GM12878 (cell line): Measurements from ENCODE around the gene PATJ. TPM values are rescaled to one million over a fixed set of nuclear protein-coding genes. Genes with fewer than 3 reads are reported as not detected.

Experiments used
- ATAC-seq: fragments of 200-7000 bp; cut with Tn5 transposase; 3 replicates; pipeline ENCODE4 v1.9.1; 2020; ENCODE audit warnings: mild to moderate bottlenecking, moderate library complexity
- BruUV-seq: library from RNA; stranded (reverse); fragments of 400-500 nt; replicated peaks from 2 replicates; lab custom pipeline; 2021; lab: Mats Ljungman, UMichigan
- CTCF ChIA-PET: fragments of 300-600 bp; sonication (Branson Sonifier 250); formaldehyde crosslinking; extraction: SDS; loops from one replicate; lab custom pipeline; 2021; ENCODE audit warnings: inconsistent platforms; lab: Yijun Ruan, JAX
- POLR2A ChIA-PET: fragments of 350-600 bp; formaldehyde crosslinking; extraction: SDS; loops from one replicate; lab custom pipeline; 2021; ENCODE audit warnings: inconsistent platforms; lab: Charles Lee
- RAD21 ChIA-PET: fragments of 300-600 bp; sonication (Branson Sonifier 250); formaldehyde crosslinking; loops from one replicate; lab custom pipeline; 2023; ENCODE audit warnings: antibody characterized with exemption; ENCODE audit not compliant: unreplicated experiment; lab: Charles Lee
- SMC1A ChIA-PET: fragments of 300-600 bp; sonication (Branson Sonifier 250); formaldehyde crosslinking; loops from one replicate; lab custom pipeline; 2023; ENCODE audit not compliant: unreplicated experiment, uncharacterized antibody; lab: Charles Lee
- DNase-seq: peaks from one replicate; pipeline ENCODE4 v3.0.0-alpha.2; 2011; ENCODE audit warnings: low read depth, low spot score
- FAIRE-seq: peaks from 3 replicates; lab custom pipeline; 2011; peaks lifted over from hg19 to GRCh38; lab: Jason Lieb, UNC
- H2AFZ ChIP-seq: 2 replicates; pipeline ENCODE4 v1.6.0; 2011; ENCODE audit warnings: low read depth, low read length, control low read depth; ENCODE audit not compliant: control insufficient read depth
- H3K27ac ChIP-seq: 2 replicates; pipeline ENCODE4 v1.5.1; 2011; ENCODE audit warnings: control low read depth; ENCODE audit not compliant: control insufficient read depth, insufficient read depth
- H3K27me3 ChIP-seq, 2 experiments: replicated peaks in 1 of 2; 2 replicates each; pipeline versions ENCODE4 v1.6.0 to v1.6.1; 2011; ENCODE audit warnings: low read length in 1 of 2; ENCODE audit not compliant: control insufficient read depth in 2 of 2, insufficient read depth in 2 of 2
- H3K36me3 ChIP-seq, 2 experiments: 2 replicates each; pipeline ENCODE4 v1.5.1; 2011; ENCODE audit warnings: low read length in 1 of 2; ENCODE audit not compliant: control insufficient read depth in 2 of 2, insufficient read depth in 2 of 2
- H3K4me1 ChIP-seq: 2 replicates; pipeline ENCODE4 v1.6.1; 2011; ENCODE audit warnings: mild to moderate bottlenecking, low read length, moderate library complexity, mixed read lengths; ENCODE audit not compliant: control insufficient read depth, insufficient read depth
- H3K4me2 ChIP-seq: 2 replicates; pipeline ENCODE4 v1.6.0; 2011; ENCODE audit warnings: control low read depth; ENCODE audit not compliant: control insufficient read depth, insufficient read depth
- H3K4me3 ChIP-seq: fragments of 200-600 bp; sonication (generic); 2 replicates; pipeline ENCODE4 v1.5.1; 2016
- H3K79me2 ChIP-seq: 2 replicates; pipeline ENCODE4 v1.6.0; 2011; ENCODE audit warnings: low read length; ENCODE audit not compliant: control insufficient read depth, insufficient read depth
- H3K9ac ChIP-seq: 2 replicates; pipeline ENCODE4 v1.8.0; 2011; ENCODE audit warnings: low read length, control low read depth, mixed read lengths; ENCODE audit not compliant: control insufficient read depth, insufficient read depth
- H3K9me3 ChIP-seq: replicated peaks from 3 replicates; pipeline ENCODE4 v1.5.1; 2011; ENCODE audit warnings: mild to moderate bottlenecking, low read length; ENCODE audit not compliant: control insufficient read depth, insufficient read depth
- H4K20me1 ChIP-seq: 2 replicates; pipeline ENCODE4 v1.6.0; 2011; ENCODE audit not compliant: control insufficient read depth, insufficient read depth
- GATAD2B ChIP-seq: fragments of 450-650 bp; conservative IDR thresholded peaks from 2 replicates; pipeline ENCODE4 v1.6.1; 2017; ENCODE audit warnings: low read depth, mild to moderate bottlenecking, moderate library complexity
- MEF2A ChIP-seq: IDR thresholded peaks from 2 replicates; pipeline ENCODE4 v1.6.1; 2011; ENCODE audit warnings: low read depth, mild to moderate bottlenecking, low read length, moderate library complexity; ENCODE audit not compliant: insufficient read depth
- NFIC ChIP-seq: IDR thresholded peaks from 2 replicates; pipeline ENCODE4 v1.6.1; 2012; ENCODE audit warnings: low read depth, mild to moderate bottlenecking, inconsistent platforms, low read length, moderate library complexity
- POU2F2 ChIP-seq: IDR thresholded peaks from 3 replicates; pipeline ENCODE4 v1.6.1; 2011; ENCODE audit warnings: low read depth, mild to moderate bottlenecking, low read length, borderline replicate concordance
- RELB ChIP-seq: fragments of 450-650 bp; IDR thresholded peaks from 2 replicates; pipeline ENCODE4 v1.6.1; 2017; ENCODE audit warnings: low read depth, mild to moderate bottlenecking, moderate library complexity
- SREBF1 ChIP-seq: IDR thresholded peaks from 2 replicates; pipeline ENCODE4 v1.6.1; 2012; ENCODE audit warnings: mild to moderate bottlenecking, low read length
- TCF7 ChIP-seq: IDR thresholded peaks from 2 replicates; pipeline ENCODE4 v1.6.1; 2014; ENCODE audit warnings: antibody characterized with exemption, borderline replicate concordance
- ZNF592 ChIP-seq: fragments of 450-650 bp; IDR thresholded peaks from 2 replicates; pipeline ENCODE4 v1.6.1; 2017; ENCODE audit warnings: mild to moderate bottlenecking, moderate library complexity
- in situ Hi-C: fragments of 300-500 bp; cut with MboI; formaldehyde crosslinking; loops from 9 replicates; pipeline ENCODE4 v1.14.3; 2018; ENCODE audit warnings: mixed read lengths
- intact Hi-C: fragments of 100-400 bp; cut with micrococcal nuclease; formaldehyde crosslinking; loops from one replicate; pipeline ENCODE4 v1.14.2; 2022; ENCODE audit not compliant: unreplicated experiment
- polyA plus RNA-seq, 11 experiments: library from polyadenylated mRNA; depleted of rRNA in 4 of 11; unstranded in 6 of 11; stranded (reverse) in 5 of 11; fragments of >200 nt; fragmentation: Nextera tagmentation in 4 of 11; fragmentation: Illumina TruSeq in 1 of 11; extraction: Ambion mirVana in 4 of 11; extraction: Trizol in 1 of 11; gene quantifications; 1 replicate in 1 of 11; 2 replicates in 10 of 11; pipeline versions ENCODE4 v1.2.1 to v1.2.3, GENCODE V29; 2011 to 2016; ENCODE audit warnings: inconsistent platforms in 2 of 11, missing spikeins in 2 of 11, low read depth in 1 of 11
- total RNA-seq, 4 experiments: library from RNA; depleted of rRNA in 3 of 4; stranded (reverse); fragments of >200 nt in 3 of 4; fragmentation: Illumina TruSeq in 1 of 4; extraction: Trizol in 1 of 4; gene quantifications; 2 replicates each; pipeline versions ENCODE4 v1.2.1 to v1.2.3, GENCODE V29; 2013 to 2021

The PATJ gene
- total and polyA plus RNA-seq, 10 of the 15 experiments (the other 5 are each of a cell fraction or from before 2014, with no cell fraction given) = 2.8 to 13.9 (median 6.9) TPM

GRCh38 chr1:62113507-62113906, 371.2 kb downstream of the PATJ start:
- no peak overlapping the region for H3K9ac ChIP-seq
- H3K4me1 ChIP-seq = no peaks in the 10 kb centered on the region
- H3K79me2 ChIP-seq = no peaks in the 10 kb centered on the region
- H3K9me3 ChIP-seq = no peaks in the 10 kb centered on the region
- BruUV-seq = no TSS peak
- in situ Hi-C loops (no loop called here), intact Hi-C loops (no loop called here)
- no peak for DNase-seq
- H3K27me3 ChIP-seq = no peaks in the 10 kb centered on the region
- SMC1A ChIA-PET = interaction anchor here (0.9 kb wide), 1 partner anchor 11 kb away, joined by 3 read pairs; no protein-coding TSS in a partner anchor
- no peak overlapping the region for H3K27ac ChIP-seq
- TF ChIP-seq SREBF1 (no peak), TCF7 (no peak), GATAD2B (no peak), NFIC (no peak), ZNF592 (no peak), RELB (no peak), POU2F2 (no peak), MEF2A (no peak)
- H2AFZ ChIP-seq = no peak overlapping the region
- FAIRE-seq = no peak
- RAD21 ChIA-PET = no interaction called here
- H3K36me3 ChIP-seq = no peaks in the 10 kb centered on the region
- H3K4me3 ChIP-seq = no peak overlapping the region
- ATAC-seq = no peak
- H3K4me2 ChIP-seq = no peak overlapping the region
- CTCF ChIA-PET = interaction anchor here (0.6 to 1.5 kb wide), 5 partner anchors 18 to 45 kb away, joined by 3 to 8 read pairs (median 3); no protein-coding TSS in a partner anchor
- POLR2A ChIA-PET = no interaction called here
- H4K20me1 ChIP-seq = no peaks in the 10 kb centered on the region
